LoVo (cell line): ENCODE measurements around the gene DAPK3.
A peak's percentile ranks its signal among the peaks of the same experiment; 100 is the strongest.
"Not testable (repeated sequence)": the region's sequence is repeated elsewhere in the genome, so short reads cannot be mapped to it uniquely, and the experiment has no call there.

ENCODE experiments used
- DNase-seq: peaks from one replicate; pipeline ENCODE4 v3.0.0-alpha.2; 2016; ENCODE audit warnings: low spot score

The DAPK3 gene

GRCh38 chr19:3970808-3971598 lies at the start of gene DAPK3:
Gene DAPK3 (minus strand): TSS chr19:3971099. CDS start chr19:3969735, 1,364 bp downstream.
- DNase-seq = peak; percentile 97

GRCh38 chr19:4019578-4019977 lies 48.7 kb upstream of the DAPK3 start:
- no peak for DNase-seq

- no peak for DNase-seq
Measured at GRCh38 chr19:4018775-4019504, 48.0 kb upstream of the DAPK3 start.

- DNase-seq = no peak
Measured at GRCh38 chr19:4018140-4018613, 47.3 kb upstream of the DAPK3 start.

- DNase-seq = no peak
Measured at GRCh38 chr19:4016903-4017638, 46.2 kb upstream of the DAPK3 start.

GRCh38 chr19:4016486-4016885 lies 45.6 kb upstream of the DAPK3 start:
- no peak for DNase-seq

GRCh38 chr19:4015705-4016402 lies 45.0 kb upstream of the DAPK3 start:
- no peak for DNase-seq

- DNase-seq = no peak
Measured at GRCh38 chr19:4014541-4015491, 43.9 kb upstream of the DAPK3 start.

- no peak for DNase-seq
Measured at GRCh38 chr19:4013886-4014540, 43.1 kb upstream of the DAPK3 start.

- no peak for DNase-seq
Measured at GRCh38 chr19:4012975-4013634, 42.2 kb upstream of the DAPK3 start.

GRCh38 chr19:4012092-4012974 lies 41.4 kb upstream of the DAPK3 start:
- no peak for DNase-seq

GRCh38 chr19:4011430-4011829 lies 40.5 kb upstream of the DAPK3 start:
- DNase-seq = not testable (repeated sequence)

GRCh38 chr19:4010808-4011110 lies 39.9 kb upstream of the DAPK3 start:
- no peak for DNase-seq

GRCh38 chr19:4009990-4010807 lies 39.3 kb upstream of the DAPK3 start:
- no peak for DNase-seq

GRCh38 chr19:4007836-4008539 lies 37.1 kb upstream of the DAPK3 start:
- no peak for DNase-seq

GRCh38 chr19:4007021-4007835 lies 36.3 kb upstream of the DAPK3 start, which contains the start of gene PIAS4:
Gene PIAS4 (plus strand): TSS chr19:4007736. CDS start chr19:4007761, 25 bp downstream.
- peak; percentile 96 for DNase-seq
